ENCODE measurements around the gene ARRDC1.

DNA sequence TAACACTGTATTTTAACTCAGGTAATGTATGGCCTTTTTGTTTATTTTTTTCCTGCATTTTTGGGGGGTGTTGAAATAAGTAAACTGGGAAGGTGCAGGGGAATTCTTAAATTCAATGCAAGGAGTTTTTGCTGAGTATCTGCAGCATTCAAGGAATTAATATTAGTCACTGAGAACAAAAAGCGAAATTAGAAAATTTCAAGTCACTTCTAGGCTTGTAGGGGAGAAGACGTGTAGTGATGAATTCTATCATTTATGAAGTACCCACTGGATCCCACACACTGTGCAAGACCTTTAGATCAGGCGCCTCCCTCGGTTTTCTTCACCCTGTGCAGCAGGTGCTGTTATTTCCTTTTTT, 14.5 kb downstream of the ARRDC1 start:
- TF ChIP-seq, protein P1, sequence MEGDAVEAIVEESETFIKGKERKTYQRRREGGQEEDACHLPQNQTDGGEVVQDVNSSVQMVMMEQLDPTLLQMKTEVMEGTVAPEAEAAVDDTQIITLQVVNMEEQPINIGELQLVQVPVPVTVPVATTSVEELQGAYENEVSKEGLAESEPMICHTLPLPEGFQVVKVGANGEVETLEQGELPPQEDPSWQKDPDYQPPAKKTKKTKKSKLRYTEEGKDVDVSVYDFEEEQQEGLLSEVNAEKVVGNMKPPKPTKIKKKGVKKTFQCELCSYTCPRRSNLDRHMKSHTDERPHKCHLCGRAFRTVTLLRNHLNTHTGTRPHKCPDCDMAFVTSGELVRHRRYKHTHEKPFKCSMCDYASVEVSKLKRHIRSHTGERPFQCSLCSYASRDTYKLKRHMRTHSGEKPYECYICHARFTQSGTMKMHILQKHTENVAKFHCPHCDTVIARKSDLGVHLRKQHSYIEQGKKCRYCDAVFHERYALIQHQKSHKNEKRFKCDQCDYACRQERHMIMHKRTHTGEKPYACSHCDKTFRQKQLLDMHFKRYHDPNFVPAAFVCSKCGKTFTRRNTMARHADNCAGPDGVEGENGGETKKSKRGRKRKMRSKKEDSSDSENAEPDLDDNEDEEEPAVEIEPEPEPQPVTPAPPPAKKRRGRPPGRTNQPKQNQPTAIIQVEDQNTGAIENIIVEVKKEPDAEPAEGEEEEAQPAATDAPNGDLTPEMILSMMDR (IDR thresholded peaks at IDR 0.05; ENCODE audit: low read depth, low read length, poor library complexity, severe bottlenecking), result no peak
- no peak for TF ChIP-seq EZH2phosphoT487 (IDR thresholded peaks at IDR 0.05; ENCODE audit: borderline replicate concordance, low read length)

All from DOHH2 (cell line).